ENCODE data around the gene PEX13. TPM values are rescaled to one million over a fixed set of nuclear protein-coding genes. Genes with fewer than 3 reads are reported as not detected.

PEX13 gene
- total and polyA plus RNA-seq, 2 donors (not counting 3 experiments of a cell fraction or from before 2014, with no cell fraction given) = 18.0 to 21.0 TPM

- Histone ChIP-seq H3K9ac (replicated peaks; ENCODE audit: extremely low read depth, insufficient read depth, low read length) (no peak overlapping the region), H3K4me3 (replicated peaks in 1 of 3; ENCODE audit: insufficient read depth in 1 of 3, low read depth in 1 of 3, low read length in 3 of 3) (no peak overlapping the region), H3K4me1 (ENCODE audit: control insufficient read depth, extremely low read depth, insufficient read depth, low read length) (peaks cover 5% of the 10 kb centered on the region), H2AFZ (ENCODE audit: low read depth, low read length) (no peak overlapping the region), H3K9me3 (replicated peaks; ENCODE audit: control insufficient read depth, insufficient read depth, low read length) (no peaks in the 10 kb centered on the region), H3K79me2 (ENCODE audit: control insufficient read depth, insufficient read depth, low read length) (no peaks in the 10 kb centered on the region), H3K4me2 (ENCODE audit: insufficient read depth, low read length) (no peak overlapping the region), H3K27ac (ENCODE audit: insufficient read depth, low read depth, low read length) (no peak overlapping the region), H3K9me1 (replicated peaks; ENCODE audit: control insufficient read depth, extremely low read depth, insufficient read depth, low read length) (no peaks in the 10 kb centered on the region), H3K36me3 (ENCODE audit: control insufficient read depth in 2 of 2, extremely low read depth in 1 of 2, insufficient read depth in 2 of 2, low read length in 2 of 2) (no peaks in the 10 kb centered on the region), H4K20me1 (replicated peaks; ENCODE audit: control insufficient read depth, extremely low read depth, insufficient read depth, low read length) (no peaks in the 10 kb centered on the region), H3K27me3 (ENCODE audit: control insufficient read depth in 2 of 2, insufficient read depth in 2 of 2, low read length in 2 of 2) (no peaks in the 10 kb centered on the region)
- BruUV-seq (replicated peaks) = no TSS peak
- POLR2A ChIA-PET = no interaction called here
- dilution Hi-C loops (cut with MboI; ENCODE audit: extremely low pct_ligation_motif_present, low sequenced_read_pairs) (no loop called here), intact Hi-C loops (cut with micrococcal nuclease) (no loop called here)
- no peak for DNase-seq (ENCODE audit: low read depth, low spot score)
- no peak for FAIRE-seq
- CTCF ChIA-PET = interaction anchor here (1.2 kb wide), 1 partner anchor 10 kb away, joined by 4 read pairs; no protein-coding TSS in a partner anchor
- TF ChIP-seq GATA2 (IDR thresholded peaks at IDR 0.05; ENCODE audit: insufficient read depth, insufficient read length, low read depth, low read length) = no peak
- TF ChIP-seq FOS (IDR thresholded peaks at IDR 0.05; ENCODE audit: borderline replicate concordance, insufficient read depth, low read length) = no peak
- no peak for TF ChIP-seq POLR2A (IDR thresholded peaks at IDR 0.05; ENCODE audit: low read depth, low read length)
- no peak for TF ChIP-seq JUN (IDR thresholded peaks at IDR 0.05; ENCODE audit: borderline replicate concordance, insufficient read depth, insufficient read length, low read depth)
- TF ChIP-seq MYC (IDR thresholded peaks at IDR 0.05; ENCODE audit: low read depth, low read length) = no peak
Observed at GRCh38 chr2:61009355-61009754, 8.2 kb upstream of the PEX13 start.

DNA sequence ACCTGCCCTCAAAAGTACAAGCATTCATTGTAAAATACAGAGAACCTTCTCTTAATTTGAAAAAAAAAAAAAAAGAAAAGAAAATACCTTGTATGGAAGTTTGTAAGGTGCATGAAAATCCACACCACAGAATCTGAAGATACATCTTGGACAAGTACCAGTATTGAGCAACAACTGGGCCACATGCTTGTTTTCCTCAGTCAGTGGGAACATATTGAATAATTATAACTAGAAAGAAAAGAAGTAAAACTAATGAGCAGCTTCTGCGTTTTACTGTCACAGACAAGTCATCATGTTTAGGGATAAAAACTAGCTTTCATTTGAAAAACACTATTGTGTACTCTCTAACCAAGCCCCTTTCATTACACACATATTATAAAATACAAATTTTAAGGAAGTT lies 5.8 kb upstream of the PEX13 start:
- H3K9ac ChIP-seq (replicated peaks; ENCODE audit: extremely low read depth, insufficient read depth, low read length) = no peak overlapping the region
- FAIRE-seq (no peak), DNase-seq (ENCODE audit: low read depth, low spot score) (no peak)
- TF ChIP-seq, protein P1, sequence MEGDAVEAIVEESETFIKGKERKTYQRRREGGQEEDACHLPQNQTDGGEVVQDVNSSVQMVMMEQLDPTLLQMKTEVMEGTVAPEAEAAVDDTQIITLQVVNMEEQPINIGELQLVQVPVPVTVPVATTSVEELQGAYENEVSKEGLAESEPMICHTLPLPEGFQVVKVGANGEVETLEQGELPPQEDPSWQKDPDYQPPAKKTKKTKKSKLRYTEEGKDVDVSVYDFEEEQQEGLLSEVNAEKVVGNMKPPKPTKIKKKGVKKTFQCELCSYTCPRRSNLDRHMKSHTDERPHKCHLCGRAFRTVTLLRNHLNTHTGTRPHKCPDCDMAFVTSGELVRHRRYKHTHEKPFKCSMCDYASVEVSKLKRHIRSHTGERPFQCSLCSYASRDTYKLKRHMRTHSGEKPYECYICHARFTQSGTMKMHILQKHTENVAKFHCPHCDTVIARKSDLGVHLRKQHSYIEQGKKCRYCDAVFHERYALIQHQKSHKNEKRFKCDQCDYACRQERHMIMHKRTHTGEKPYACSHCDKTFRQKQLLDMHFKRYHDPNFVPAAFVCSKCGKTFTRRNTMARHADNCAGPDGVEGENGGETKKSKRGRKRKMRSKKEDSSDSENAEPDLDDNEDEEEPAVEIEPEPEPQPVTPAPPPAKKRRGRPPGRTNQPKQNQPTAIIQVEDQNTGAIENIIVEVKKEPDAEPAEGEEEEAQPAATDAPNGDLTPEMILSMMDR (IDR thresholded peaks at IDR 0.05; ENCODE audit: extremely low read depth in 1 of 2, insufficient read depth in 1 of 2, low read depth in 1 of 2, low read length in 2 of 2) = no peak
- no peak for TF ChIP-seq FOS (IDR thresholded peaks at IDR 0.05; ENCODE audit: borderline replicate concordance, insufficient read depth, low read length)
- H3K9me1 ChIP-seq (replicated peaks; ENCODE audit: control insufficient read depth, extremely low read depth, insufficient read depth, low read length) = no peaks in the 10 kb centered on the region
- ChIA-PET POLR2A (no interaction called here), CTCF (interaction anchor here (2.3 kb wide), 1 partner anchor 12 kb away, joined by 7 read pairs; no protein-coding TSS in a partner anchor)
- H3K27me3 ChIP-seq (ENCODE audit: control insufficient read depth in 2 of 2, insufficient read depth in 2 of 2, low read length in 2 of 2) = no peaks in the 10 kb centered on the region
- no peak overlapping the region for H2AFZ ChIP-seq (ENCODE audit: low read depth, low read length)
- H3K4me3 ChIP-seq (replicated peaks in 1 of 3; ENCODE audit: insufficient read depth in 1 of 3, low read depth in 1 of 3, low read length in 3 of 3) = no peak overlapping the region
- H3K4me2 ChIP-seq (ENCODE audit: insufficient read depth, low read length) = no peak overlapping the region
- H3K4me1 ChIP-seq (ENCODE audit: control insufficient read depth, extremely low read depth, insufficient read depth, low read length) = peaks cover 15% of the 10 kb centered on the region
- dilution Hi-C loops (cut with MboI; ENCODE audit: extremely low pct_ligation_motif_present, low sequenced_read_pairs) (no loop called here), intact Hi-C loops (cut with micrococcal nuclease) (no loop called here)
- no peaks in the 10 kb centered on the region for H3K9me3 ChIP-seq (replicated peaks; ENCODE audit: control insufficient read depth, insufficient read depth, low read length)
- H4K20me1 ChIP-seq (replicated peaks; ENCODE audit: control insufficient read depth, extremely low read depth, insufficient read depth, low read length) = no peaks in the 10 kb centered on the region
- no TSS peak for BruUV-seq (replicated peaks)
- H3K36me3 ChIP-seq (ENCODE audit: control insufficient read depth in 2 of 2, extremely low read depth in 1 of 2, insufficient read depth in 2 of 2, low read length in 2 of 2) = no peaks in the 10 kb centered on the region
- H3K79me2 ChIP-seq (ENCODE audit: control insufficient read depth, insufficient read depth, low read length) = peaks cover 5% of the 10 kb centered on the region
- no peak overlapping the region for H3K27ac ChIP-seq (ENCODE audit: insufficient read depth, low read depth, low read length)
